HG02798 (cell line): ENCODE data around the gene ANO10.
"Not testable (repeated sequence)": the region's sequence is repeated elsewhere in the genome, so short reads cannot be mapped to it uniquely, and the experiment has no call there.

Experiments
- ATAC-seq: cut with Tn5 transposase; IDR thresholded peaks from one replicate; pipeline ENCODE4 v1.9.1; 2021; ENCODE audit warnings: mild to moderate bottlenecking; ENCODE audit not compliant: unreplicated experiment, poor library complexity

ANO10 gene

GRCh38 chr3:43489930-43490329 lies 131.9 kb downstream of the ANO10 start:
- no peak for ATAC-seq

GRCh38 chr3:43485931-43486330 lies 135.9 kb downstream of the ANO10 start:
- no peak for ATAC-seq

DNA sequence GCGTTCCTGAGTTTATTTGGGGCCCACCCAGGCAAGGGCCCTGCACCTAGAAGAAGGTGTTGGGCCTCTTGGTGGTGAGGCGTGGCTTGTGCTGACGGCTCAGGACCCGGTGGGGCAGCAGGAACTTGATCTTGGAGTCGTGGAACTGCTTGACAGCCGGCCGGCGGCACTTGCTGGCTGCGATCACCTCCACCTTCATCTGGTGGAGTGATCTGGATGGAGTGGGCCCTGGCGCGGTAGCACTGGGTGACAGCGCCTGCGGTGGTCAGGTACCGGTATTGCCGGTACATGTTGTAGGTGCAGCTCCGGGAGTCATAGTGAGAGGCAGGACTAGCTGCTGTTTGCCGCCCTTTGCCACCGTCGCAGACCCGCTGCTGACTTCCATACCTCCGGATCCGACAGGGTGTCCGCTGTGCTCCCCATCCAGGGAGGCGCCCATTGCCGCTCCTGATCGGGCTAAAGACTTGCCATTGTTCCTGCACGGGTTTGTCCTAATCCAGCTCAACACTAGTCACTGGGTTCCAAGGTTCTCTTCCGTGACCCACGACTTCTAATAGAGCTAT lies 136.8 kb downstream of the ANO10 start:
- no peak for ATAC-seq

DNA sequence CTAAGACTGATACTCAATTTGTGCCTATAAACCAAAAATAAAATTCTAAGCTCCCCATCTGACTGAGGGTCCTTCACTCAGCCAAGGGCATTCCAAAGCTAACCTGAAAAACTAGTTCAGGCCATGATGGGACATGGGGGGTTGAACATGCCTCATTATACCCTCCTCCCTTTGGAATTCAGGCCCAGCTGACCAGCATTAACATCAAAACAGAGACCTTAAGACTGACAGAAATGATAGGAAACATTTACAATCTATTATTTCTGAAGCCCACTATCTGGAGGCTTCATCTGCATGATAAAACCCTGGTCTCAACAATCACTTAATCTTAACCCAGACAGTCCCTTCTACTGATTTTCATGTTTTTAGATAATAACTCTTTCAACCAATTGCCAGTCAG lies 140.4 kb downstream of the ANO10 start:
- ATAC-seq: no peak

GRCh38 chr3:43478839-43479238 lies 143.0 kb downstream of the ANO10 start:
- ATAC-seq: not testable (repeated sequence)

DNA sequence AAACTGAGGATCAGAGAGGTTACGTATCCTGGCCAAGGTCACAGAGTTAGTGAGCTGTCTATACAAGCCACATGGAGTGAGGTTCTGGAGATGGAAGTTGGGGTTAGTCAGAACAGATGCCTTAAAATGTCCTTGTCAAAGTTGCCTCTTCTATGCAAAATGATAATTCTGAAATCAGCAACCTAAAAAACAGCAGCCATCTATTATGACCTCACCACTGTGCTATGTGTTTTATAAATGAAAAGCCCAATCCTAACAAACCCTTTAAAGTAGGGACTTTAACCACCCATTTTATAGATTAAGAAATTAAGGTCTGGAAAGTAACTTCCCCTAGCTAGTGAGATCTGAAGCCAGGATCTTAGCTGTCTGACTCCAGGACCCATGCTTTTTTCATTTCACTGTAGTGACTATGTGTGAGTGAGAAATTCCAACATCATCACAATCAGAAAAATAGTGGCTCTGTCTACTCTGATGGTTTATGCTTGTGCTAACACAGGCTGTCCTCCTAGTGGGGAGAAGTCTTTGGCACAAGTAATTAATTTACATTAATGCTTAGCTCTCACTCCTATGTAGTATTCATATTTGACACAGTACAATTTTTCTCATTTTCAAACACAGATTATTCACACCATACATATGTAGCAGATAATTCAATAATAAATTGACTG lies 143.6 kb downstream of the ANO10 start:
- ATAC-seq: no peak

- no peak for ATAC-seq
Observed at GRCh38 chr3:43477600-43477999, 144.2 kb downstream of the ANO10 start.

DNA sequence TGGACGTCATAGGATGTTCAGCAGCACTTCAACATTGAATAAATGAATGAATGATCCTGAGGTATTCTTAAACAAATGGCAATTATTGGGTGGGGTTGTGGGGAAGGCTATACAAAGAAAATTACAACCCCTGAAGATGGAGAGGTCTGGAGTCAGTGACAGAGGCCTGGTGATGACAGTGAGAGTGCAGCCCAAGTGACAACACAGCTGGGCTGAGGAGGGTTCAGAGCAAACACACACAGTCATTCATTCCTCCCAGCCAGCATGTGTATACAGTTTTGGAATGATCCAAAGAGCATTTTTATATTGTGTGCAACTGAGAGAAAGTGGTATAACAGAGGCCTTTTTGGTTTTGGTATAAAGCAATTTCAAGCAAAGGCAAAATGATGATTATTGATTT lies 148.1 kb downstream of the ANO10 start:
- no peak for ATAC-seq

- ATAC-seq: no peak
Observed at GRCh38 chr3:43473244-43473643, 148.6 kb downstream of the ANO10 start.

DNA sequence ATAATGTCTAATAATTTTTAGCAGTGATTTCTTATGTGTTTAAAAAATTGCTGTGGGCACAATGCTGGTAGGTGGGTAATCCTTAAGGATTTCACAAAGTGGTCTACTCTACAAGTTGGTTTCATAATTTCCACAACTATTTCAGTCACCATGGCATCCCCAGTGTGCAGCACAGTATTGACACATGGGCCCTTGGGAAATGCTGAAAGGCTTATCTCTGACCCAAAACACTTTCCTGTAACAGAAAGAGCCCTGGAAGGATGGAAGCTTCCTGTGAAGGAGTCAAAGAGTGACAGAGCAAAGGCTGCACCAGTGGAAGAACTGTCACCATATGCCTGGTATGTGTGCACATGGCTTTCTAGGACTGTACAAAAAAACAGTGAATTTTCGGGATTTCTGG lies 153.7 kb downstream of the ANO10 start:
- ATAC-seq: no peak

GRCh38 chr3:43465109-43465508 lies 156.7 kb downstream of the ANO10 start:
- no peak for ATAC-seq

DNA sequence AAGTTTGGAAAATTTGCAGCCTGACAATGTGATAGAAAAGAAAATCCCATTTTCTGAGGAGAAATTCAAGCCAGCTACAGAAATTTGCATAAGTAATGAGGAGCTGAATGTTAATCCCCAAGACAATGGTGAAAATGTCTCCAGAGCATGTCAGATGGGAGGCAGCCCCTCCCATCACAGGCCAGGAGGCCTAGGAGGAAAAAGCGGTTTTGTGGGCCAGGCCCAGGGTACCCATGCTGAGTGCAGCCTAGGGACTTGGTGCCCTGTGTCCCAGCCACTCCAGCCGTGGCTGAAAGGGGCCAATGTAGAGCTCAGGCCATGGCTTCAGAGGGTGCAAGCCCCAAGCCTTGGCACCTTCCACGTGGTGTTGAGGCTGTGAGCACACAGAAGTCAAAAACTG lies 159.2 kb downstream of the ANO10 start:
- not testable (repeated sequence) for ATAC-seq

DNA sequence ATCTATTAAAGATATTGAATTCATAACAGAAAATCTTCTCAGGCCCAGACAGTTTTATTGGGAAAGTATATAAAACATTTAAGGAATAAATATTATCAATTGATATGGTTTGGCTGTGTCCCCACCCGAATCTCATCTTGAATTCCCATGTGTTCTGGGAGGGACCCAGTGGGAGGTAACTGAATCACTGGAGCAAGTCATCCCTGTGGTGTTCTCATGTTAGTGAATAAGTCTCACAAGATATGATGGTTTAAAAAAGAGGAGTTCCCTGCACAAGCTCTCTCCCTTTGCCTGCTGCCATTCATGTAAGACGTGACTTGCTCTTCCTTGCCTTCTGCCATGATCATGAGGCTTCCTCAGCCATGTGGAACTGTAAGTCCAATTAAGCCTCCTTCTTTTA lies 160.5 kb downstream of the ANO10 start:
- no peak for ATAC-seq

GRCh38 chr3:43457038-43457437 lies 164.8 kb downstream of the ANO10 start:
- ATAC-seq: not testable (repeated sequence)

GRCh38 chr3:43455233-43455632 lies 166.6 kb downstream of the ANO10 start:
- no peak for ATAC-seq

GRCh38 chr3:43453981-43454380 lies 167.8 kb downstream of the ANO10 start:
- ATAC-seq: no peak

GRCh38 chr3:43451670-43452254 lies 170.0 kb downstream of the ANO10 start:
- no peak for ATAC-seq

DNA sequence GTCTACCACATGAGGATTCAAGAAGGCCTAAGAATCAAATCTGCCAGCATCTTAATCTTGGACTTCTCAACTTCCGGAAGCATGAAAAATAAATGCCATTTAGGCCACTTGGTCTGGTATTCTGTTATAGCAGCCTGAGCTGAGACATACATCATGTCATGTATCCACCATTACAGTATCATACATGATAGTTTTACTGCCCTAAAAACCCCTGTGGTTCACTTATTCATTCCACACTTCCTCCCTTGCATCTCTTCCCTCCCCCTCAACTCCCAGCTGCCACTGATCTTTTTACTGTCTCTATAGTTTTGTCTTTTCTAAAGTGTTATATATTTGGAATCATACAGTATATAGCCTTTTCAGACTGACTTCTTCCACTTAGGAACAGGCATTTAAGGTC lies 173.7 kb downstream of the ANO10 start:
- ATAC-seq: no peak

DNA sequence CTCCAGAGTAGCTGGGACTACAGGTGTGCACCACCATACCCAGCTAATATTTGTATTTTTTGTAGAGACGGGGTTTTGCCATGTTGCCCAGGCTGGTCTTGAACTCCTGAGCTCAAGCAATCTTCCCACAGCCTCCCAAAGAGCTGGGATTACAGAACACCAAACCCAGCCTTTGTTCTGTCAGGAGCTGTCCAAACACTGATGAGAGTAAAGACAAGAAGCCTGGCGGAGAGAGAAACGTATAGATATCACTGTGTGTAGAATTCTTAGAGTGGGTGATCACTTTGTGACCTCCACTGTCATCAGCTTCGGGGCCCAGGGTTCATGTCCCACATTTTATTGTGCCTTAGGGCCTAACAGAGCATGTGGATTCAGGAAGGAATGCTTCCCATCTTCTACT lies 176.0 kb downstream of the ANO10 start:
- no peak for ATAC-seq

DNA sequence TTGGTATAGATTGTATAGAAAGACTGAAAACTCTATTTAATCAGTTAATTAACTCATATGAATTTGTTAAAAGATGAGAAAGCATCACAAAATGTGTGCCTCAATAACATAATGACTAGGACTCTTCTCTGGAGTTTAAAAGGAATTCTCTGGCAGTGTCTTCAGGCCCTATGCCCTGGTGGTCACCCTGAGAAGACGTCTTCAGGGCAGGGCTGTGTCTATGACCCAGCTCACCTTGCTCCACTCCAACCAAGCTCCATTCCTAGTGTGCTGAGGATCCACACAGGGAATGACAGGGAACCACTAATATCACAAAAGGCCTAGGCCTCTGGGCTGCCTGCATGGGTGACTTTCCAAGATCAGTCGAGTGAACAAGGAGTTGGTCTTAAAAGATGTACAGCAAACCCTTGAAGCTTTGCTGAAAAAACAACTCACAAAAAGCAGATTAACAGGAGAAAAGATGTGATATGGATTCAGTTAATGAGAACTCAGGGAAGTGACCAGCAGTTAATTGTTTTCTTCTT lies 178.9 kb downstream of the ANO10 start:
- no peak for ATAC-seq

GRCh38 chr3:43436507-43437140 lies 185.2 kb downstream of the ANO10 start:
- no peak for ATAC-seq
